Stimulated activated naive CD4-positive, alpha-beta T cell treated with Interleukin-2 at 50 U/mL for 16 hours (primary cell): ENCODE results near the gene GALNT10.

Experiments used
- DNase-seq: peaks from one replicate; lab custom pipeline; 2025; lab: John Stamatoyannopoulos, UW

The GALNT10 gene

GRCh38 chr5:154321546-154321945, 131.0 kb downstream of the GALNT10 start:
- DNase-seq = no peak

- no peak for DNase-seq
These were observed 133.5 kb downstream of the GALNT10 start for GRCh38 chr5:154324033-154324432.

GRCh38 chr5:154325566-154325965, 135.0 kb downstream of the GALNT10 start:
- DNase-seq = no peak

- DNase-seq = no peak
These were observed 138.5 kb downstream of the GALNT10 start for GRCh38 chr5:154329062-154329461.

- DNase-seq = no peak
These were observed 139.0 kb downstream of the GALNT10 start for GRCh38 chr5:154329519-154330040.

GRCh38 chr5:154330097-154330667, 139.6 kb downstream of the GALNT10 start:
- no peak for DNase-seq

- no peak for DNase-seq
These were observed 140.7 kb downstream of the GALNT10 start for GRCh38 chr5:154331232-154331631.

GRCh38 chr5:154331924-154332323, 141.4 kb downstream of the GALNT10 start:
- no peak for DNase-seq

GRCh38 chr5:154332451-154332850, 141.9 kb downstream of the GALNT10 start:
- DNase-seq = no peak

GRCh38 chr5:154333016-154333415, 142.5 kb downstream of the GALNT10 start:
- no peak for DNase-seq

- no peak for DNase-seq
These were observed 144.0 kb downstream of the GALNT10 start for GRCh38 chr5:154334406-154335064.

GRCh38 chr5:154335065-154335448, 144.5 kb downstream of the GALNT10 start:
- DNase-seq = no peak

- no peak for DNase-seq
These were observed 151.1 kb downstream of the GALNT10 start for GRCh38 chr5:154341620-154342019.

- no peak for DNase-seq
These were observed 151.7 kb downstream of the GALNT10 start for GRCh38 chr5:154342211-154342610.

- DNase-seq = no peak
These were observed 152.4 kb downstream of the GALNT10 start for GRCh38 chr5:154342963-154343362.

GRCh38 chr5:154344461-154344860, 153.9 kb downstream of the GALNT10 start:
- DNase-seq = no peak

- no peak for DNase-seq
These were observed 154.9 kb downstream of the GALNT10 start for GRCh38 chr5:154345255-154345952.

- DNase-seq = no peak
These were observed 155.9 kb downstream of the GALNT10 start for GRCh38 chr5:154346427-154346826.

- DNase-seq = no peak
These were observed 159.2 kb downstream of the GALNT10 start for GRCh38 chr5:154349626-154350264.

- DNase-seq = no peak
These were observed 160.6 kb downstream of the GALNT10 start for GRCh38 chr5:154351141-154351540.

GRCh38 chr5:154351566-154351965, 161.0 kb downstream of the GALNT10 start:
- no peak for DNase-seq

GRCh38 chr5:154352960-154353548, 162.5 kb downstream of the GALNT10 start:
- no peak for DNase-seq
